Neutrophil (primary cell): ENCODE measurements around the gene CFAP57.

Experiments
- H3K27ac ChIP-seq: fragments of 200-600 bp; sonication (generic); 2 replicates; pipeline ENCODE4 v1.5.1; 2016; ENCODE audit warnings: mild to moderate bottlenecking, moderate library complexity
- H3K27me3 ChIP-seq: fragments of 200-600 bp; sonication (generic); 2 replicates; pipeline ENCODE4 v1.6.0; 2016; ENCODE audit warnings: mild to moderate bottlenecking
- H3K36me3 ChIP-seq: fragments of 200-600 bp; sonication (generic); 2 replicates; pipeline ENCODE4 v1.5.1; 2017
- H3K4me1 ChIP-seq, 2 experiments: fragments of 200-600 bp in 1 of 2; sonication (generic) in 1 of 2; 1 replicate in 1 of 2; 2 replicates in 1 of 2; pipeline versions ENCODE4 v1.5.1 to v1.6.1; 2013 to 2016; ENCODE audit warnings: low read depth in 1 of 2, low read length in 1 of 2, mild to moderate bottlenecking in 1 of 2, moderate library complexity in 1 of 2; ENCODE audit not compliant: control insufficient read depth in 1 of 2, insufficient read depth in 1 of 2
- H3K4me3 ChIP-seq, 2 experiments: fragments of 200-600 bp in 1 of 2; sonication (generic) in 1 of 2; 1 replicate in 1 of 2; 2 replicates in 1 of 2; pipeline ENCODE4 v1.5.1; 2013 to 2016; ENCODE audit warnings: low read depth in 1 of 2, low read length in 1 of 2, mild to moderate bottlenecking in 1 of 2, moderate library complexity in 1 of 2
- H3K9me3 ChIP-seq: fragments of 200-600 bp; sonication (generic); 2 replicates; pipeline ENCODE4 v1.5.1; 2016
- CTCF ChIP-seq: fragments of 200-600 bp; sonication (generic); IDR thresholded peaks from 2 replicates; pipeline ENCODE4 v1.5.1; 2016; ENCODE audit warnings: antibody characterized with exemption

The CFAP57 gene

GRCh38 chr1:43174873-43175272, 2.7 kb downstream of the CFAP57 start:
- Histone ChIP-seq H3K9me3 (no peaks in the 10 kb centered on the region), H3K27ac (no peak overlapping the region), H3K4me3 (no peak overlapping the region), H3K27me3 (peaks cover 46% of the 10 kb centered on the region), H3K4me1 (peaks cover 13 to 14% of the 10 kb centered on the region in 2 experiments), H3K36me3 (no peaks in the 10 kb centered on the region)
- no peak for TF ChIP-seq CTCF

- Histone ChIP-seq H3K27me3 (peaks cover 46% of the 10 kb centered on the region), H3K4me3 (no peak overlapping the region), H3K36me3 (no peaks in the 10 kb centered on the region), H3K9me3 (no peaks in the 10 kb centered on the region), H3K4me1 (peaks cover 3% of the 10 kb centered on the region in 2 experiments), H3K27ac (no peak overlapping the region)
- TF ChIP-seq CTCF: no peak
These were observed 5.6 kb downstream of the CFAP57 start for GRCh38 chr1:43177691-43178090.

- TF ChIP-seq CTCF: no peak
- Histone ChIP-seq H3K27ac (no peak overlapping the region), H3K4me1 (no peaks in the 10 kb centered on the region), H3K9me3 (no peaks in the 10 kb centered on the region), H3K36me3 (no peaks in the 10 kb centered on the region), H3K4me3 (no peak overlapping the region), H3K27me3 (no peaks in the 10 kb centered on the region)
These were observed 12.3 kb downstream of the CFAP57 start for GRCh38 chr1:43184388-43184787.

GRCh38 chr1:43184995-43185394, 12.9 kb downstream of the CFAP57 start:
- Histone ChIP-seq H3K9me3 (no peaks in the 10 kb centered on the region), H3K36me3 (no peaks in the 10 kb centered on the region), H3K27me3 (no peaks in the 10 kb centered on the region), H3K4me1 (no peaks in the 10 kb centered on the region), H3K27ac (no peak overlapping the region), H3K4me3 (no peak overlapping the region)
- TF ChIP-seq CTCF: no peak

- Histone ChIP-seq H3K27me3 (no peaks in the 10 kb centered on the region), H3K27ac (no peak overlapping the region), H3K9me3 (no peaks in the 10 kb centered on the region), H3K36me3 (no peaks in the 10 kb centered on the region), H3K4me1 (no peaks in the 10 kb centered on the region), H3K4me3 (no peak overlapping the region)
- no peak for TF ChIP-seq CTCF
These were observed 16.0 kb downstream of the CFAP57 start for GRCh38 chr1:43188106-43188505.

GRCh38 chr1:43194509-43194908, 22.4 kb downstream of the CFAP57 start:
- Histone ChIP-seq H3K27me3 (no peaks in the 10 kb centered on the region), H3K36me3 (no peaks in the 10 kb centered on the region), H3K27ac (no peak overlapping the region), H3K4me3 (no peak overlapping the region), H3K4me1 (no peaks in the 10 kb centered on the region), H3K9me3 (no peaks in the 10 kb centered on the region)
- no peak for TF ChIP-seq CTCF
